ENCODE data around the gene NRP2. TPM values are rescaled to one million over a fixed set of nuclear protein-coding genes. Genes with fewer than 3 reads are reported as not detected.

NRP2 gene
- total RNA-seq, 1 donor from 2014 or later: 89.5 TPM

DNA sequence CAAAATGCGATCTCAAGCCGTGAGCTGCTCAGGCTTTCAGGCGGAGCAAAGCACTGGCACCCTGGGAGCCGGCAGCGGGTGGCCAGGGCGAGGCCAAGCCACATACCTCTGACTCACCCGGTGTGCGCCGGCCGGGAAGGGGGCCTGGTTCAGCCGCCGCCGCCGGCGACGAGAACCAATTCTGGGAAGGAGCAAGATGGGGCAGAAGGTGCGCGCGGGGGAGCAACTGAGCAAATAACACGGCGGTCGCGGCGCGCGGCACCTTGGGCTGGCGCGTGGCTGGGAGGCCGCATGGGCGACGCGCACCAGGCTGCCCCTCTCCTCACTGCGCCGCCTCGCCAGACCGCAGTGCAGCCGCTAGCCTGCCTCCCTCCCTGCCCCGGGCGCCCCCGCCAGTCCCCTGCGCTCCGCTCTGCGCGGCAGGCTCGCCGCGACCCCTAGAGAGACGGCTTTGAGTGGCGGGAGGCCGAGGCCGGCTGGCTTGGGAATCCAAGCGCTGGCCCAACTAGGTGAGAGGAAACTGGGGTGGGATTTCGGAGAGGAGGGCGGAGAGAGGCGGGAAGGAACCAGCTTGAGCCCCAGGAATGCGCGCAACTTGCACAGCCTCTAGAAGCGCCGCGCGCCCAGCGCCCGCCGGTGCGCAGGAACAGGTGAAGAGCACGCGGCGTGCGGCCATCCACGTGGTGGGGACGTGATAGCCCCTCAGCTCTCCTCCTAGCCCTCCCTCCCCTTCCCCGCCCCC lies 3.2 kb downstream of the NRP2 start:
- peaks cover 31% of the 10 kb centered on the region for H3K27me3 Mint-ChIP-seq (ENCODE audit: low read depth)
- peak overlapping the region; percentile 78 for H3K4me3 Mint-ChIP-seq
- TF ChIP-seq, protein P1, sequence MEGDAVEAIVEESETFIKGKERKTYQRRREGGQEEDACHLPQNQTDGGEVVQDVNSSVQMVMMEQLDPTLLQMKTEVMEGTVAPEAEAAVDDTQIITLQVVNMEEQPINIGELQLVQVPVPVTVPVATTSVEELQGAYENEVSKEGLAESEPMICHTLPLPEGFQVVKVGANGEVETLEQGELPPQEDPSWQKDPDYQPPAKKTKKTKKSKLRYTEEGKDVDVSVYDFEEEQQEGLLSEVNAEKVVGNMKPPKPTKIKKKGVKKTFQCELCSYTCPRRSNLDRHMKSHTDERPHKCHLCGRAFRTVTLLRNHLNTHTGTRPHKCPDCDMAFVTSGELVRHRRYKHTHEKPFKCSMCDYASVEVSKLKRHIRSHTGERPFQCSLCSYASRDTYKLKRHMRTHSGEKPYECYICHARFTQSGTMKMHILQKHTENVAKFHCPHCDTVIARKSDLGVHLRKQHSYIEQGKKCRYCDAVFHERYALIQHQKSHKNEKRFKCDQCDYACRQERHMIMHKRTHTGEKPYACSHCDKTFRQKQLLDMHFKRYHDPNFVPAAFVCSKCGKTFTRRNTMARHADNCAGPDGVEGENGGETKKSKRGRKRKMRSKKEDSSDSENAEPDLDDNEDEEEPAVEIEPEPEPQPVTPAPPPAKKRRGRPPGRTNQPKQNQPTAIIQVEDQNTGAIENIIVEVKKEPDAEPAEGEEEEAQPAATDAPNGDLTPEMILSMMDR (IDR thresholded peaks at IDR 0.05; ENCODE audit: unreplicated experiment): no peak
- peaks cover 78% of the 10 kb centered on the region for H3K4me1 Mint-ChIP-seq
- H3K9me3 Mint-ChIP-seq: no peaks in the 10 kb centered on the region
- H3K27ac Mint-ChIP-seq: peak overlapping the region; percentile 69
- no peaks in the 10 kb centered on the region for H3K36me3 Mint-ChIP-seq
- peak in 1 of 2 experiments; percentile 58 for DNase-seq (ENCODE audit: low spot score in 2 of 2, unreplicated experiment in 2 of 2)

GRCh38 chr2:205686056-205686782 lies 3.9 kb downstream of the NRP2 start:
- DNase-seq (ENCODE audit: low spot score in 2 of 2, unreplicated experiment in 2 of 2): peak in 1 of 2 experiments; percentile 50
- no peaks in the 10 kb centered on the region for H3K9me3 Mint-ChIP-seq
- peaks cover 79% of the 10 kb centered on the region for H3K4me1 Mint-ChIP-seq
- TF ChIP-seq, protein P1 (IDR thresholded peaks at IDR 0.05; ENCODE audit: unreplicated experiment): no peak
- peaks cover 31% of the 10 kb centered on the region for H3K27me3 Mint-ChIP-seq (ENCODE audit: low read depth)
- peak overlapping the region; percentile 84 for H3K27ac Mint-ChIP-seq
- no peaks in the 10 kb centered on the region for H3K36me3 Mint-ChIP-seq
- H3K4me3 Mint-ChIP-seq: peak overlapping the region; percentile 78

DNA sequence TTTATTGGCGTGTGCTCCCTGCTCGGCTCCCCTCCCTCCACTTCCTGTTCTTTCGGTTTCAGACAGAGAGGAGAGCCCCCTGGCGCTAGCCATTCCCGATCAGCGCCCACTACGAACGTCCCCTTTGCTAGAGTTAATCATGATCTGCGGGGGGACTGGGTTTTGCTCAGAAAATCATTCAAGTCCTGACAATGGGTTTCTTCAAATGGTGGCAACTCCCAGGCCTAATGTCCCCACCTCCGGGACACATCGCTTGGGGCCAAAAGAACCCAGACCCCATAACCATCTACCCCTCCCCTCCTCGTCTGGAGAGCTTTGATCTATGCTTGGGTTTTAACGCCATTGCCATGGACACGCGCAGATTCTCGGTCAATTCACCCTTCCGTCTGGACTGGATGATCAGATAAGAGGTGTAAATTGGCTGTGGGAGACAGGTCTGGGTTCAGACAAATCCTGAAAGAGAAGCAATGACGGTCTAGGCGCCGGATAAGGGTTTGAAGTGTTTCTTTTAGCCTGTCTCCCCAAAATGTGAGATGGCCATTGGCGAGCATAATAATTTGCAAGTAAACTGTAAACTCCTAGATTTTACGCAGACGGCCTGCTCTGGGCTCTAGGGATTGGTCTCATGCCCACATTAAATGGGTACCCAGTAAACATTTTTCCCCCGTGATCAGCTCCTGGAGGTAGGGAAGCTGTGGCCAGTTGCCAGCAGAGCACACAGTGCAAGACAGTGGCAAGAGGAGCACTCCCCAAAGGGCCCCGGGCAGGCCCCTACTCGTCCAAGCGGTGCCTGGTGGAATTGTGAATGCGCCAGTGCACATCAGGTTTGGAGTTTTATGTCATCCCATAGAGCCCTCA lies 4.7 kb downstream of the NRP2 start:
- Mint-ChIP-seq H3K4me3 (peak overlapping the region; percentile 78), H3K9me3 (no peaks in the 10 kb centered on the region), H3K27ac (peak overlapping the region; percentile 84), H3K36me3 (no peaks in the 10 kb centered on the region), H3K4me1 (peaks cover 79% of the 10 kb centered on the region), H3K27me3 (ENCODE audit: low read depth) (peaks cover 28% of the 10 kb centered on the region)
- peak in 1 of 2 experiments; percentile 61 for DNase-seq (ENCODE audit: low spot score in 2 of 2, unreplicated experiment in 2 of 2)
- TF ChIP-seq, protein P1 (IDR thresholded peaks at IDR 0.05; ENCODE audit: unreplicated experiment): no peak

DNA sequence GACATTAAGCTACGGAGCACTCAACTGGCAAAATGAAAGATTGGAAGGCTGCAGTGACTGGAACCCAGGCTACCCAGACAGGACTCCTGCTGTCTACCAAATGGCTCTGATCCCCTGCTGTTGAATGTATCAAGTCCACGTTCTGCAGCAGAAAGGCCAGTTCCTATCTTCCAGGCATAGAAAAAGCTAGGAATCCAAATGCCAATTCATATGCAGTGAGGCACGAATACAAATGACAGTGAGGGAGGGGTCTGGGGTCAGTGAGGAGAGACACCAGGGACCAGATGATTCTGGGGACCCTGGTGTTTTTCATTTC lies 5.3 kb downstream of the NRP2 start:
- H3K36me3 Mint-ChIP-seq: no peaks in the 10 kb centered on the region
- H3K27me3 Mint-ChIP-seq (ENCODE audit: low read depth): peaks cover 28% of the 10 kb centered on the region
- peaks cover 85% of the 10 kb centered on the region for H3K4me1 Mint-ChIP-seq
- peak overlapping the region; percentile 39 for H3K27ac Mint-ChIP-seq
- no peak for DNase-seq (ENCODE audit: low spot score in 2 of 2, unreplicated experiment in 2 of 2)
- H3K9me3 Mint-ChIP-seq: no peaks in the 10 kb centered on the region
- H3K4me3 Mint-ChIP-seq: peak overlapping the region; percentile 78
- TF ChIP-seq, protein P1 (IDR thresholded peaks at IDR 0.05; ENCODE audit: unreplicated experiment): no peak

- Mint-ChIP-seq H3K4me3 (no peak overlapping the region), H3K9me3 (no peaks in the 10 kb centered on the region), H3K27me3 (ENCODE audit: low read depth) (peaks cover 21% of the 10 kb centered on the region), H3K36me3 (no peaks in the 10 kb centered on the region), H3K4me1 (peaks cover 85% of the 10 kb centered on the region), H3K27ac (no peak overlapping the region)
- TF ChIP-seq, protein P1 (IDR thresholded peaks at IDR 0.05; ENCODE audit: unreplicated experiment): no peak
- DNase-seq (ENCODE audit: low spot score in 2 of 2, unreplicated experiment in 2 of 2): no peak
Measured at GRCh38 chr2:205688417-205689200, 6.3 kb downstream of the NRP2 start.
